IMR-90 (cell line): Measurements from ENCODE around the gene IGF1. TPM values are rescaled to one million over a fixed set of nuclear protein-coding genes. Genes with fewer than 3 reads are reported as not detected.

Experiments used
- ATAC-seq: fragments of 200-7000 bp; cut with Tn5 transposase; 2 replicates; pipeline ENCODE4 v1.9.1; 2020; ENCODE audit warnings: low read depth, mild to moderate bottlenecking, moderate library complexity
- BruUV-seq: library from RNA; stranded (reverse); fragments of 400-500 nt; replicated peaks from 2 replicates; lab custom pipeline; 2021; lab: Mats Ljungman, UMichigan
- CTCF ChIA-PET: fragments of 300-600 bp; formaldehyde crosslinking; extraction: SDS; loops from one replicate; lab custom pipeline; 2021; ENCODE audit warnings: antibody characterized with exemption; lab: Yijun Ruan, JAX
- POLR2A ChIA-PET: fragments of 300-600 bp; sonication (Branson Sonifier 250); formaldehyde crosslinking; loops from one replicate; lab custom pipeline; 2022; ENCODE audit warnings: antibody characterized with exemption; ENCODE audit not compliant: unreplicated experiment; lab: Charles Lee
- DNase-seq: peaks from one replicate; pipeline ENCODE4 v3.0.0; 2013
- H2AFZ ChIP-seq: replicated peaks from 2 replicates; pipeline ENCODE3; 2013; ENCODE audit warnings: low read length, mild to moderate bottlenecking; ENCODE audit not compliant: poor library complexity
- H2AK5ac ChIP-seq: 2 replicates; pipeline ENCODE4 v1.6.1; 2013; ENCODE audit warnings: low read depth, low read length, inconsistent platforms
- H2AK9ac ChIP-seq: replicated peaks from 2 replicates; pipeline ENCODE3; 2013; ENCODE audit warnings: mild to moderate bottlenecking, low read depth, low read length, moderate library complexity; ENCODE audit not compliant: poor library complexity
- H2BK120ac ChIP-seq: 2 replicates; pipeline ENCODE4 v1.6.1; 2013; ENCODE audit warnings: low read depth, low read length, inconsistent platforms
- H2BK15ac ChIP-seq: 3 replicates; pipeline ENCODE4 v1.6.1; 2013; ENCODE audit warnings: low read depth, low read length, inconsistent platforms
- H2BK20ac ChIP-seq: 2 replicates; pipeline ENCODE4 v1.6.1; 2013; ENCODE audit warnings: low read depth, mild to moderate bottlenecking, inconsistent platforms, low read length, moderate library complexity
- H2BK5ac ChIP-seq: 2 replicates; pipeline ENCODE4 v1.6.1; 2013; ENCODE audit warnings: mild to moderate bottlenecking, low read depth, low read length, inconsistent platforms; ENCODE audit not compliant: poor library complexity, severe bottlenecking
- H3K14ac ChIP-seq: replicated peaks from 2 replicates; pipeline ENCODE4 v1.6.1; 2013; ENCODE audit warnings: low read depth, low read length, inconsistent platforms
- H3K18ac ChIP-seq: 2 replicates; pipeline ENCODE4 v1.6.1; 2013; ENCODE audit warnings: low read depth, low read length, control low read depth
- H3K23ac ChIP-seq: 2 replicates; pipeline ENCODE4 v1.6.1; 2013; ENCODE audit warnings: low read depth, low read length, inconsistent platforms
- H3K27ac ChIP-seq: 2 replicates; pipeline ENCODE4 v1.5.1; 2013; ENCODE audit warnings: mild to moderate bottlenecking, control low read depth, low read length; ENCODE audit not compliant: insufficient read depth
- H3K27me3 ChIP-seq: 2 replicates; pipeline ENCODE4 v1.6.1; 2013; ENCODE audit warnings: low read length; ENCODE audit not compliant: control insufficient read depth, insufficient read depth
- H3K36me3 ChIP-seq: 2 replicates; pipeline ENCODE4 v1.6.1; 2013; ENCODE audit warnings: low read length, mixed read lengths; ENCODE audit not compliant: control insufficient read depth, insufficient read depth
- H3K4ac ChIP-seq: 2 replicates; pipeline ENCODE4 v1.6.1; 2013; ENCODE audit warnings: low read depth, low read length, inconsistent platforms
- H3K4me1 ChIP-seq: 2 replicates; pipeline ENCODE4 v1.6.1; 2013; ENCODE audit warnings: low read length, mixed read lengths; ENCODE audit not compliant: control insufficient read depth, insufficient read depth
- H3K4me2 ChIP-seq: 2 replicates; pipeline ENCODE4 v1.6.1; 2013; ENCODE audit warnings: low read depth, mild to moderate bottlenecking, control low read depth, low read length, moderate library complexity
- H3K4me3 ChIP-seq: 2 replicates; pipeline ENCODE4 v1.5.1; 2013; ENCODE audit warnings: low read depth, mild to moderate bottlenecking, control low read depth, low read length, moderate library complexity; ENCODE audit not compliant: insufficient read depth
- H3K56ac ChIP-seq: 2 replicates; pipeline ENCODE4 v1.6.1; 2013; ENCODE audit warnings: low read length, inconsistent platforms; ENCODE audit not compliant: insufficient read depth; ENCODE audit errors: extremely low read depth
- H3K79me1 ChIP-seq, 2 experiments: 2 replicates each; pipeline ENCODE4 v1.6.1; 2013; ENCODE audit warnings: low read length in 2 of 2, inconsistent platforms in 1 of 2, low read depth in 1 of 2
- H3K9ac ChIP-seq: 2 replicates; pipeline ENCODE4 v1.6.1; 2013; ENCODE audit warnings: low read depth, low read length, control low read depth
- H3K9me1 ChIP-seq: 2 replicates; pipeline ENCODE4 v1.6.1; 2013; ENCODE audit warnings: low read length, inconsistent platforms; ENCODE audit not compliant: insufficient read depth
- H3K9me3 ChIP-seq: 2 replicates; pipeline ENCODE4 v1.6.1; 2013; ENCODE audit warnings: low read length; ENCODE audit not compliant: control insufficient read depth, insufficient read depth
- H4K20me1 ChIP-seq: 2 replicates; pipeline ENCODE4 v1.6.1; 2013; ENCODE audit warnings: low read length, inconsistent platforms; ENCODE audit not compliant: insufficient read depth
- H4K5ac ChIP-seq: 2 replicates; pipeline ENCODE4 v1.6.1; 2013; ENCODE audit warnings: mild to moderate bottlenecking, low read depth, low read length, control low read depth
- H4K8ac ChIP-seq, 2 experiments: 2 replicates each; pipeline ENCODE4 v1.6.1; 2013; ENCODE audit warnings: low read depth in 2 of 2, low read length in 2 of 2, control low read depth in 1 of 2, inconsistent platforms in 1 of 2
- H4K91ac ChIP-seq: 2 replicates; pipeline ENCODE4 v1.6.1; 2013; ENCODE audit warnings: low read depth, low read length, inconsistent platforms; ENCODE audit not compliant: insufficient read depth
- CEBPB ChIP-seq: IDR thresholded peaks from 2 replicates; pipeline ENCODE4 v1.6.1; 2012; ENCODE audit warnings: low read depth, low read length, improper control_type of control experiment
- FOS ChIP-seq: fragments of 150-350 bp; IDR thresholded peaks from 2 replicates; pipeline ENCODE4 v1.6.1; 2016; ENCODE audit warnings: low read depth, low read length
- RFX5 ChIP-seq: IDR thresholded peaks from 2 replicates; pipeline ENCODE4 v1.8.0; 2012; ENCODE audit warnings: low read depth, mild to moderate bottlenecking, low read length, moderate library complexity
- WGBS, 2 experiments: methylation state at CpG; one replicate each; pipeline versions ENCODE4 v1.1.5 to v1.1.7; 2013; ENCODE audit warnings: missing lambda C conversion rate in 2 of 2; ENCODE audit not compliant: insufficient read length in 1 of 2; ENCODE audit errors: extremely low coverage in 2 of 2; 5-methylcytosine and 5-hydroxymethylcytosine counted together
- dilution Hi-C: fragments of 300-500 bp; cut with HindIII; formaldehyde crosslinking; loops from one replicate; pipeline ENCODE4 v1.14.3; 2018; ENCODE audit warnings: low sequenced_read_pairs; ENCODE audit not compliant: unreplicated experiment
- in situ Hi-C: fragments of 300-500 bp; cut with MboI; formaldehyde crosslinking; loops from 3 replicates; pipeline ENCODE4 v1.14.3; 2019; ENCODE audit warnings: low sequenced_read_pairs, inconsistent platforms, mixed read lengths
- intact Hi-C: fragments of 100-400 bp; cut with micrococcal nuclease; formaldehyde crosslinking; loops from 2 replicates; pipeline ENCODE4 v1.10.0; 2022
- polyA plus RNA-seq, 3 experiments: library from polyadenylated mRNA; depleted of rRNA; stranded (reverse); fragments of >200 nt; gene quantifications; 2 replicates each; pipeline ENCODE4 v1.2.3, GENCODE V29; 2012; ENCODE audit warnings: low replicate concordance in 1 of 3
- total RNA-seq: library from RNA; depleted of rRNA; stranded (reverse); fragments of >200 nt; gene quantifications from 2 replicates; pipeline ENCODE4 v1.2.3, GENCODE V29; 2012

The IGF1 gene
- total and polyA plus RNA-seq, 2 of the 4 experiments (the other 2 are of a cell fraction) = under 0.01 to 0.12 TPM

GRCh38 chr12:102437511-102437910, 42.9 kb downstream of the IGF1 start:
- peaks cover 24% of the 10 kb centered on the region for H3K4me1 ChIP-seq
- H3K9me1 ChIP-seq = peaks cover 15% of the 10 kb centered on the region
- no peaks in the 10 kb centered on the region for H3K9me3 ChIP-seq
- H3K4ac ChIP-seq = peak overlapping the region; percentile 99; the same call in 1 of the 2 replicates
- peak overlapping the region; percentile 99; the same call in 1 of the 2 replicates for H2BK20ac ChIP-seq
- POLR2A ChIA-PET = no interaction called here
- no CpG with 5 or more reads among the region's 3 CpGs for WGBS, 2 experiments
- H2AK9ac ChIP-seq = no peak overlapping the region
- H3K9ac ChIP-seq = no peak overlapping the region
- CTCF ChIA-PET = no interaction called here
- H3K18ac ChIP-seq = peak overlapping the region; percentile 96; the same call in 1 of the 2 replicates
- no peak overlapping the region for H3K4me2 ChIP-seq
- no peak overlapping the region for H3K27ac ChIP-seq
- dilution Hi-C loops (no loop called here), in situ Hi-C loops (no loop called here), intact Hi-C loops (no loop called here)
- H3K27me3 ChIP-seq = no peaks in the 10 kb centered on the region
- no peak overlapping the region for H4K91ac ChIP-seq
- no peak overlapping the region for H3K4me3 ChIP-seq
- H3K23ac ChIP-seq = no peak overlapping the region
- ATAC-seq = no peak
- 0 out of 2 replicates have a peak overlapping the region, but pooled peaks have one; percentile 18 for H3K56ac ChIP-seq
- no TSS peak for BruUV-seq
- H4K5ac ChIP-seq = no peak overlapping the region
- H3K14ac ChIP-seq = 0 out of 2 replicates have a peak overlapping the region, but pooled peaks have one; percentile 61
- H2BK5ac ChIP-seq = peak overlapping the region; percentile 96
- peak overlapping the region in 1 of 2 experiments; percentile 90; a peak in 2 of 4 replicates for H4K8ac ChIP-seq
- H2AK5ac ChIP-seq = no peak overlapping the region
- no peaks in the 10 kb centered on the region for H4K20me1 ChIP-seq
- H3K79me1 ChIP-seq = no peaks in the 10 kb centered on the region
- no peaks in the 10 kb centered on the region for H3K36me3 ChIP-seq
- TF ChIP-seq RFX5 (no peak), CEBPB (peak; percentile 82), FOS (no peak)
- peak overlapping the region; percentile 93; the same call in 1 of the 3 replicates for H2BK15ac ChIP-seq
- no peak overlapping the region for H2AFZ ChIP-seq
- peak overlapping the region; percentile 99 for H2BK120ac ChIP-seq
- DNase-seq = no peak
